Karpas-422 (cell line): ENCODE results near the gene WDR48. TPM values are rescaled to one million over a fixed set of nuclear protein-coding genes. Genes with fewer than 3 reads are reported as not detected.
"Not testable (repeated sequence)": the region's sequence is repeated elsewhere in the genome, so short reads cannot be mapped to it uniquely, and the experiment has no call there.

Experiments used
- DNase-seq: peaks from one replicate; pipeline ENCODE4 v3.0.0-alpha.2; 2015
- H2AFZ ChIP-seq: fragments of 200-600 bp; sonication (generic); 2 replicates; pipeline ENCODE4 v1.6.1; 2014; ENCODE audit warnings: antibody characterized with exemption, low read length, mixed read lengths
- H3K27ac ChIP-seq: fragments of 200-600 bp; sonication (generic); 2 replicates; pipeline ENCODE4 v1.5.1; 2014; ENCODE audit warnings: mild to moderate bottlenecking, low read length, moderate library complexity
- H3K27me3 ChIP-seq: fragments of 200-600 bp; sonication (generic); 2 replicates; pipeline ENCODE4 v1.6.1; 2014; ENCODE audit warnings: low read length, mixed read lengths
- H3K36me3 ChIP-seq: fragments of 200-600 bp; sonication (generic); 2 replicates; pipeline ENCODE4 v1.6.1; 2014; ENCODE audit warnings: low read length, mixed read lengths; ENCODE audit not compliant: insufficient read depth
- H3K4me1 ChIP-seq: fragments of 200-600 bp; sonication (generic); 2 replicates; pipeline ENCODE4 v1.6.1; 2014; ENCODE audit warnings: mild to moderate bottlenecking, low read length, mixed read lengths
- H3K4me2 ChIP-seq: fragments of 200-600 bp; sonication (generic); 2 replicates; pipeline ENCODE4 v1.6.1; 2014; ENCODE audit warnings: low read length, low read depth, mild to moderate bottlenecking; ENCODE audit not compliant: poor library complexity, severe bottlenecking
- H3K4me3 ChIP-seq: fragments of 200-600 bp; sonication (generic); 2 replicates; pipeline ENCODE4 v1.5.1; 2014; ENCODE audit warnings: mild to moderate bottlenecking, antibody characterized with exemption, low read length, mixed read lengths
- H3K79me2 ChIP-seq: fragments of 200-600 bp; sonication (generic); 2 replicates; pipeline ENCODE4 v1.6.1; 2014; ENCODE audit warnings: mild to moderate bottlenecking, low read length, mixed read lengths
- H3K9ac ChIP-seq: fragments of 200-600 bp; sonication (generic); 2 replicates; pipeline ENCODE4 v1.6.0; 2014; ENCODE audit warnings: low read length
- H3K9me2 ChIP-seq: fragments of 200-600 bp; sonication (generic), shearing (Covaris generic); replicated peaks from 2 replicates; pipeline ENCODE4 v1.6.0; 2014; ENCODE audit warnings: mild to moderate bottlenecking, low read length, moderate library complexity; ENCODE audit not compliant: insufficient read depth
- H3K9me3 ChIP-seq: fragments of 300-700, 200-600 bp; sonication (generic); 2 replicates; pipeline ENCODE4 v1.6.1; 2014; ENCODE audit warnings: low read length, mixed read lengths
- H4K20me1 ChIP-seq: fragments of 200-600 bp; sonication (generic); 2 replicates; pipeline ENCODE4 v1.6.1; 2014; ENCODE audit warnings: mild to moderate bottlenecking, antibody characterized with exemption, low read length, low read depth; ENCODE audit not compliant: insufficient read depth
- total RNA-seq: library from RNA; depleted of rRNA; stranded (reverse); fragments of >200 nt; shearing (Covaris generic); gene quantifications from 2 replicates; pipeline ENCODE4 v1.2.3, GENCODE V29; 2014; ENCODE audit warnings: low replicate concordance

Gene WDR48
- total RNA-seq, 1 experiment from 2014 or later = 27.7 TPM

DNA sequence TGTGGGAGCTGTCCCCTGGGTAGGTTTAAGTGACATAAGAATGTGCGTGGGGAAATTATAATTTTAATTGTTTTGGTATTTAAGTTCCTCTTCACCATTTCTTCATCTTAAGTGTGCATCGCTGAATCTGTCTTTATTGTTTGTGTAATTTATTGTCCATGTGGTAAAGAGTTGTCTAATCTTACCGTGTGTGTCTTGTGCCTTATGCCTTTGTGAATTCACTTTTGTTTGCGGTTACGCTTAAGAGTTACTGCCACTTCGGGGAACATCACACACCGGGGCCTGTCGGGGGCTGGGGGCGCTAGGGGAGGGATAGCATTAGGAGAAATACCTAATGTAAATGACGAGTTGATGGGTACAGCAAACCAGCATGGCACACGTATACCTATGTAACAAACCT lies 767 bp downstream of the WDR48 start:
- H2AFZ ChIP-seq = peak overlapping the region; percentile 95; the same call in 1 of the 2 replicates
- peaks cover 55% of the 10 kb centered on the region for H3K79me2 ChIP-seq

DNA sequence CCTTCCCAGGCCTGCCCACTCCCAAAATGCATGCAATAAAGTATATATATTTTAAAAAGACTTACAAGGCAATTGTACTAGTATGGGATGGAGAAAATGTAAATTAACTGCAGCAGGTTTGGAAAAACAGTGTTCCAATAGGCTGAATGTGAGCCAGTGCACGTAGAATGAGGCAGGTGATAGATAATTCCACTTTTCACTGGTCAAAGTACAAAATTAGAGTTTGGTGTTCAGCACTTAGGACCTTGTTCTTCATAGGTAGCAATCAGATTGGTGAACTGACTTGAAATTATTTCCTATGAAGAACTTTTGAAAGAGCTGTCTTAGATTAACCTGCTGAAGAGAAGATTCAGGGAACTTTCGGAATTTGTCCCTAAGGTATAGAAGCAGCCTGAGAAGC lies 1.9 kb downstream of the WDR48 start:
- Histone ChIP-seq H3K4me1 (peaks cover 34% of the 10 kb centered on the region), H3K79me2 (peaks cover 66% of the 10 kb centered on the region)

More for the DNA sequence above, 767 bp downstream of the WDR48 start:
- H3K27ac ChIP-seq = no peak overlapping the region
- H3K36me3 ChIP-seq = no peaks in the 10 kb centered on the region
- peak overlapping the region; percentile 89 for H3K9ac ChIP-seq
- no peak for DNase-seq
- H4K20me1 ChIP-seq = no peaks in the 10 kb centered on the region; the same call in 1 of the 2 replicates
- H3K9me3 ChIP-seq = no peaks in the 10 kb centered on the region
- H3K4me2 ChIP-seq = peak overlapping the region; percentile 86
- no peaks in the 10 kb centered on the region for H3K9me2 ChIP-seq
- peak overlapping the region; percentile 94 for H3K4me3 ChIP-seq
- H3K4me1 ChIP-seq = peaks cover 34% of the 10 kb centered on the region
- H3K27me3 ChIP-seq = no peaks in the 10 kb centered on the region

DNA sequence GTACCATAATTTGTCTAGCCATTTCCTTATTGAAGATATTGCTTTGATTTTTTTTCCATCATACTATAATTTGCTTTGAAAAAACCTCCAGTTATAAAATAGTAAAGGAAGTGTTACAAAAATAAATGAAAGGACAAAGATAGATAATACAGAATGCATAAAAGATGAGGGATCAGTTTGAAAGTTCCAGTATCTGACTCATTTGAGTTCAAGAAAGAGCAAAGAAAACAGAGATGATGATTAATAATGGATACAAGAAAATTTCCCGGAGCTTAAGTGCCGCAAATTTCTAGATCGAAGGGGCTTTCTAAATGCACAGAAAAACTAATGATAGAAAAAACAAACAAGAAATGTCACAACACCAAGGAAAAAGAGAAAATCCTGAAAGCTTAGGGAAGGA lies 4.3 kb downstream of the WDR48 start:
- Histone ChIP-seq H3K9me3 (no peaks in the 10 kb centered on the region), H4K20me1 (no peaks in the 10 kb centered on the region; the same call in 1 of the 2 replicates), H3K9me2 (no peaks in the 10 kb centered on the region), H3K79me2 (peaks cover 87% of the 10 kb centered on the region), H3K9ac (no peak overlapping the region), H3K27ac (no peak overlapping the region), H2AFZ (no peak overlapping the region), H3K36me3 (no peaks in the 10 kb centered on the region), H3K27me3 (no peaks in the 10 kb centered on the region), H3K4me3 (no peak overlapping the region), H3K4me2 (no peak overlapping the region), H3K4me1 (peaks cover 30% of the 10 kb centered on the region)
- DNase-seq = no peak

More for the DNA sequence above, 1.9 kb downstream of the WDR48 start:
- Histone ChIP-seq H3K4me2 (peak overlapping the region; percentile 86), H3K9me2 (no peaks in the 10 kb centered on the region), H3K9ac (0 out of 2 replicates have a peak overlapping the region, but pooled peaks have one; percentile 89), H4K20me1 (no peaks in the 10 kb centered on the region; the same call in 1 of the 2 replicates), H2AFZ (no peak overlapping the region), H3K36me3 (no peaks in the 10 kb centered on the region), H3K27me3 (no peaks in the 10 kb centered on the region), H3K4me3 (peak overlapping the region; percentile 94; the same call in 1 of the 2 replicates), H3K9me3 (no peaks in the 10 kb centered on the region), H3K27ac (no peak overlapping the region)
- DNase-seq = no peak

DNA sequence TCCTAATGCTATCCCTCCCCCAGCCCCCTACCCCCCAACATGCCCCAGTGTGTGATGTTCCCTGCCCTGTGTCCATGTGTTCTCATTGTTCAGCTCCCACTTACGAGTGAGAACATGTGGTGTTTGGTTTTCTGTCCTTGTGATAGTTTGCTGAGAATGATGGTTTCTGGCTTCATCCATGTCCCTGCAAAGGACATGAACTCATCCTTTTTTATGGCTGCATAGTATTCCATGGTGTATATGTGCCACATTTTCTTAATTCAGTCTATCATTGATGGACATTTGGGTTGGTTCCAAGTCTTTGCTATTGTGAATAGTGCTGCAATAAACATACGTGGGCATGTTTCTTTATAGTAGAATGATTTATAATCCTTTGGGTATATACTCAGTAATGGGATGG lies 9.4 kb downstream of the WDR48 start:
- Histone ChIP-seq H3K79me2 (peaks cover 75% of the 10 kb centered on the region), H3K4me1 (peaks cover 22% of the 10 kb centered on the region)
- not testable (repeated sequence) for H3K27ac ChIP-seq, H3K4me2 ChIP-seq, H2AFZ ChIP-seq, H3K9me2 ChIP-seq, H4K20me1 ChIP-seq, DNase-seq, H3K4me3 ChIP-seq, H3K36me3 ChIP-seq, H3K27me3 ChIP-seq, H3K9me3 ChIP-seq, H3K9ac ChIP-seq

DNA sequence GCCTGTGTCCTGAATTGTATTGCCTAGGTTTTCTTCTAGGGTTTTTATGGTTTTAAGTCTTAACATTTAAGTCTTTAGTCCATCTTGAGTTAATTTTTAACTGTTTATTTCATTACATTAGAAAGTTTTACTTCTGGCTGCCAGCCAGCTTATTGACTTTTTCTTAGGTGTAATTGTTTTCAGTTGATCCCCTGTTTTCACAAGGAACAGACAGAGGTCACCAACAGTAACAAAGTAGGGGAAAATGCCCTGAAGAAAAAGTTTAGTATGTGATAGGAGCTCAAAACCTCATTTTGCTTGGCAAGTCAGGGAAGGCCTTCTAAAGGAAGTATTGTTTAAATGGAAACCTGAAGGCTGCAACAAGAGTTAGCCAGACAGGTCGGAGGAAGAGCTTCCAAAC lies 10.4 kb downstream of the WDR48 start:
- Histone ChIP-seq H3K4me1 (peaks cover 13% of the 10 kb centered on the region), H3K79me2 (peaks cover 71% of the 10 kb centered on the region), H3K9ac (no peak overlapping the region), H3K36me3 (peaks cover 8% of the 10 kb centered on the region; the same call in 1 of the 2 replicates), H4K20me1 (no peaks in the 10 kb centered on the region), H3K4me3 (no peak overlapping the region), H3K9me3 (no peaks in the 10 kb centered on the region), H3K9me2 (no peaks in the 10 kb centered on the region), H2AFZ (no peak overlapping the region), H3K27me3 (no peaks in the 10 kb centered on the region), H3K27ac (no peak overlapping the region), H3K4me2 (no peak overlapping the region)
- no peak for DNase-seq

DNA sequence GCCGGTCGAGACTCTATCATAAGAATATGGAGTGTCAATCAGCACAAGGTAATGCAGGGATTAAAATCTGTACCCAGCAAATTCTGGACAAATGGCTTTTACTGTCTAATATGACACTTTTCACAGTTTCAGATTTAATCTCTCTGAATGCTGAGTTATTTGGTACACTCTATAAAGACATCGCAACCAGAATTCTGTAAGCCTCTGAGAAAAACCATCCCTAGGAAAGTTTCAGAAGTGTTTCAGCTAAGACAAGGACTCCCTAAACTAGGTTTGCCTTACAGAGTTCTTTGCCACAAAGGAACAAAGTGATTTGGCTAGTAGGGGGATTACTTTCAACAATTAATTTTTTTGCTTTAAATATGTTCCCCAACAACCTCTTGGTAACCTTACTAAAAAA lies 11.3 kb downstream of the WDR48 start:
- Histone ChIP-seq H4K20me1 (no peaks in the 10 kb centered on the region), H3K27me3 (no peaks in the 10 kb centered on the region), H3K27ac (no peak overlapping the region), H3K4me2 (no peak overlapping the region), H3K9ac (no peak overlapping the region), H3K79me2 (peaks cover 65% of the 10 kb centered on the region), H3K9me3 (no peaks in the 10 kb centered on the region), H3K4me1 (peaks cover 13% of the 10 kb centered on the region), H3K9me2 (no peaks in the 10 kb centered on the region), H3K36me3 (peaks cover 15% of the 10 kb centered on the region; the same call in 1 of the 2 replicates), H2AFZ (no peak overlapping the region), H3K4me3 (no peak overlapping the region)
- no peak for DNase-seq

DNA sequence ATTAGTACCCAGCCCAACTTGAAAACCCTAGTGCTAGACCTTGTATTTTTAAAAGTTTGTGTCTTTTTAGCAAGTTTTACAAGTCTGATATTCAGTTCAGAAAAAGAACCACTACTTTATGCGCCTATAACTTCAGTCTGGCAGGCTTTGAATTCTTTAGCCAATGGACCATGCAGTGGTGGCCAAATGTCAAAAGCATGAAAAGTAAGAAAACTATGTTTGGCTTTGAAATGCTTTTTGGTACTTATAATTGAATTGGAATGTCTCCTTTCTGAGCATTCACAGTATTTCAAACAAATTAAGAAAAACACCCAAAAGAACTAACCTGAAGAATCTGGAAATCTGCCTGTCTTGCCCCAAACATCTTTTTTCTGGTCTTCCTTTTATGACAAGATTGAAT lies 12.8 kb downstream of the WDR48 start:
- Histone ChIP-seq H3K79me2 (peaks cover 52% of the 10 kb centered on the region), H2AFZ (no peak overlapping the region), H3K9me3 (no peaks in the 10 kb centered on the region), H3K4me2 (peak overlapping the region; percentile 25), H3K4me3 (no peak overlapping the region), H3K27ac (peak overlapping the region; percentile 61), H3K9me2 (no peaks in the 10 kb centered on the region), H4K20me1 (no peaks in the 10 kb centered on the region), H3K4me1 (peaks cover 16% of the 10 kb centered on the region), H3K27me3 (no peaks in the 10 kb centered on the region), H3K36me3 (peaks cover 20% of the 10 kb centered on the region; the same call in 1 of the 2 replicates), H3K9ac (0 out of 2 replicates have a peak overlapping the region, but pooled peaks have one; percentile 12)
- no peak for DNase-seq

DNA sequence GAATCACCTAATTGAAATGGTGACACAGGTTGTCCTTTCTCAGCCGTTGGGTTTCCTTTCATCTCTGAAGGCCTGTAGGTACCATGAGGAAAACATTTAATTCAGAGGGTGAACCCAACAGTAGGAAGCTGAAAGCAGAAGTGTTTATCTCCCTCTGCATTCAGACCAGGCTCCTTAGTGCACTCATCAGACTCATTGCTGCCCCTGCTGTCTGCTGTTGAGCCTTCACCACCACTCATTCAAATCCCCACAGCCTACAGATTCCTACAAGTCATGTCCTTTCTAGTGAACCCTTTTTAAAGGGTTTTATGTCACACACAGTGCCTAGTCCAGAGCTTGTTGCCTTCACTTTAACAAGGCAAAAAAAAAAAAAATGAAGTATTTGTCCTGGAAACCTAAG lies 13.4 kb downstream of the WDR48 start:
- DNase-seq = peak; percentile 84

More for the DNA sequence above, 13.4 kb downstream of the WDR48 start:
- Histone ChIP-seq H3K27ac (peak overlapping the region; percentile 61), H3K4me3 (no peak overlapping the region), H4K20me1 (no peaks in the 10 kb centered on the region), H3K4me2 (peak overlapping the region; percentile 25), H2AFZ (no peak overlapping the region), H3K27me3 (no peaks in the 10 kb centered on the region), H3K4me1 (peaks cover 16% of the 10 kb centered on the region), H3K9ac (0 out of 2 replicates have a peak overlapping the region, but pooled peaks have one; percentile 12), H3K79me2 (peaks cover 46% of the 10 kb centered on the region), H3K36me3 (peaks cover 25% of the 10 kb centered on the region; the same call in 1 of the 2 replicates), H3K9me3 (no peaks in the 10 kb centered on the region), H3K9me2 (no peaks in the 10 kb centered on the region)
